Measurements from ENCODE around the gene VENTX. TPM values are rescaled to one million over a fixed set of nuclear protein-coding genes. Genes with fewer than 3 reads are reported as not detected.
"Not testable (repeated sequence)": the region's sequence is repeated elsewhere in the genome, so short reads cannot be mapped to it uniquely, and the experiment has no call there.

Gene VENTX
- total RNA-seq, 1 donor, result not detected

DNA sequence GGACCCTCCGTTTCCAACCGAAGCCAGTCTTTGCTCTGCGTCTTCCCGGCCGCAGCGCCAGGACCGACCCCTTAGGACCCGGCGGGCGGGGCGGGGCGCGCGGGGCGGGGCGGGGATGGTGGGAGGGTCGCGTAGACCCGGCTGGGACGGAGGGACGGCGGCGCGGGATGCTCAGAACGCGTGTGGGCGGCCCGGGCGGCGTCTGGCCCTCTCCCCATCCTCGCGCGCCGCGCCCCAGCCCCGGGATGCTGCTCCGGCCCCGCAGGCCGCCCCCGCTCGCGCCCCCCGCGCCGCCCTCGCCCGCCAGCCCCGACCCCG is 7.7 kb upstream of the VENTX start, which contains the start of gene UTF1:
TSS of gene UTF1 (plus strand) at position 174 of the 318 bp plus-strand sequence. CDS start at position 246, 72 bp downstream.
- TF ChIP-seq CTCF (IDR thresholded peaks at IDR 0.05; ENCODE audit: insufficient read depth, low read length), result no peak
- no peak for DNase-seq (ENCODE audit: low read depth)
- H3K4me3 ChIP-seq (ENCODE audit: low read depth, low read length), result no peak within 1 kb of the TSS

DNA sequence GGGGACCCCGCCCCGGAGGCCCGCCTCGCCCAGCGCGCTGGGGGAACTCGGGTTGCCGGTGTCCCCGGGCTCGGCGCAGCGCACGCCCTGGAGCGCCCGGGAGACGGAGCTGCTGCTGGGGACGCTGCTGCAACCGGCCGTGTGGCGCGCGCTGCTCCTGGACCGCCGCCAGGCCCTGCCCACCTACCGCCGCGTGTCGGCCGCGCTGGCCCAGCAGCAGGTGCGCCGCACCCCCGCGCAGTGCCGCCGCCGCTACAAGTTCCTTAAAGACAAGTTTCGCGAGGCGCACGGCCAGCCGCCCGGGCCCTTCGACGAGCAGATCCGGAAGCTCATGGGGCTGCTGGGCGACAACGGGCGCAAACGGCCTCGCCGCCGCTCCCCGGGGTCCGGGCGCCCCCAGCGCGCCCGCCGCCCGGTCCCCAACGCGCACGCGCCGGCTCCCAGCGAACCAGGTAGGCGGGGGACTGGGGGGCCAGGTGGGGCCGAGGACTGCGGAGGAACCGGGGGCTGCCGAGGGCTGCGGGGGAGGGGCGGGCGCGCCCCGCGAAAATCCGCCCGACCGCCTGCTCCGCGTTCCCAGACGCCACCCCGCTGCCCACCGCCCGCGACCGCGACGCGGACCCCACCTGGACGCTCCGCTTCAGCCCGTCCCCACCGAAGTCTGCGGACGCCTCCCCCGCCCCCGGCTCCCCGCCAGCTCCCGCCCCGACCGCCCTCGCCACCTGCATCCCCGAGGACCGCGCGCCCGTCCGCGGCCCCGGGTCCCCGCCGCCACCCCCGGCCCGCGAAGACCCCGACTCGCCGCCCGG is 7.1 kb upstream of the VENTX start:
- DNase-seq (ENCODE audit: low read depth), result no peak
- no peak overlapping the region for H3K4me3 ChIP-seq (ENCODE audit: low read depth, low read length)
- no peak for TF ChIP-seq CTCF (IDR thresholded peaks at IDR 0.05; ENCODE audit: insufficient read depth, low read length)

- TF ChIP-seq CTCF (IDR thresholded peaks at IDR 0.05; ENCODE audit: insufficient read depth, low read length), result no peak
- no peak overlapping the region for H3K4me3 ChIP-seq (ENCODE audit: low read depth, low read length)
- no peak for DNase-seq (ENCODE audit: low read depth)
Measured at GRCh38 chr10:133231244-133231945, 6.3 kb upstream of the VENTX start.

GRCh38 chr10:133231946-133232574 is 5.6 kb upstream of the VENTX start:
- no peak overlapping the region for H3K4me3 ChIP-seq (ENCODE audit: low read depth, low read length)
- TF ChIP-seq CTCF (IDR thresholded peaks at IDR 0.05; ENCODE audit: insufficient read depth, low read length), result no peak
- DNase-seq (ENCODE audit: low read depth), result no peak

DNA sequence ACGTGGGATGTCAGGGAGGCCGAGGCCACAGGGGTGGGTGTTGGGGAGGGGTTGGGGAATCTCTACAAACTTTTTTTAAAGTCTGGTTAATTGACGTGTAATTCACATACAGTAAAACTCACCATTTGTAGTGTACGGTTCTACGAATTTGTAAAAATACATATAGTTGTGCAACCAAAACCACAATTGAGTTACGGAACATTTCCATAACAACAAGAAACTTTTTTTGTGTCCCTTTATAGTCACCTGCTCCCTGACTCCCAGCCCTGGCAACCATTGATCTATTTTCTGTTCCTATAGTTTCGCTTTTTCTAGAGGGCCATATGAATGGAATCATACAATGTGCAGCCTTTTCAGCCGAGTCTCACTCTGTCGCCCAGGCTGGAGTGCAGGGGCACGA is 2.9 kb upstream of the VENTX start:
- DNase-seq (ENCODE audit: low read depth); H3K4me3 ChIP-seq (ENCODE audit: low read depth, low read length): not testable (repeated sequence)

DNA sequence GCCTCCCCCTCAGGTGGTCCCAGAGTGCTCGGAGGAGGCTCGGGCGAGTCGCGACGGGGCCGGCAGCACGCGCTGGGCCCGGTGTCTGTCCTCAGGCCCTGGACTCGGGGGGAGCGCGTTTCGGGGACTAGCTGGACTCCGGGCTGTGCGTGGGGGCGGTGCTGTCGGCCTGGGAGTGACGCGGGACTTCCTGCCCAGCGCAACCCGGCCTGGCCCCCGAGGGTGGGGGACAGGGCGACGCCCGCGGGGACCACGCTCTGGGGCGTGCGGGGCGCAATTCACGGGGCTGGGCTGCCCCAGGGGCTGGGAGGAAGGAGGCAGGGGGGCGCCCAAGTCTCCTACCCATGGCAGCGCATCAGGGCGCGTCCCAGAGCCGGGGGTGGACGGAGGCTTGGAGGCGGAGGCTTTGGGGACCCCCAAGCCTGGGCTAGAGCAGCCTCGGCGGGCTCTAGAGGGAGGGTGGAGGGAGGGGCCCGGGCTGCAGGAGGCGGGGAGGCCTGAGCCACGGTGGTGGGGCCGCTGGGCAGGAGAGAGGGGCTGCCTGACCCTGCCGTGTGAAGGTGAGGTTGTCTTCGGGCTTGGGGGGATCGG is 2.3 kb upstream of the VENTX start:
- no peak for DNase-seq (ENCODE audit: low read depth)
- H3K4me3 ChIP-seq (ENCODE audit: low read depth, low read length), result no peak overlapping the region
- no peak for TF ChIP-seq CTCF (IDR thresholded peaks at IDR 0.05; ENCODE audit: insufficient read depth, low read length)

- H3K4me3 ChIP-seq (ENCODE audit: low read depth, low read length), result no peak overlapping the region
- TF ChIP-seq CTCF (IDR thresholded peaks at IDR 0.05; ENCODE audit: insufficient read depth, low read length), result no peak
- DNase-seq (ENCODE audit: low read depth), result no peak
Measured at GRCh38 chr10:133235932-133236331, 1.7 kb upstream of the VENTX start.
